Chondrocyte (in vitro differentiated cells): ENCODE measurements around the gene ARMH4. TPM values are rescaled to one million over a fixed set of nuclear protein-coding genes. Genes with fewer than 3 reads are reported as not detected.

ENCODE experiments used
- DNase-seq: peaks from one replicate; pipeline ENCODE4 v3.0.0; 2021; ENCODE audit warnings: mixed read lengths, low spot score
- H3K27ac Mint-ChIP-seq: one replicate; pipeline ENCODE4 v1.8.0; 2021; ENCODE audit warnings: mild to moderate bottlenecking, moderate library complexity, mixed read lengths; ENCODE audit not compliant: unreplicated experiment
- H3K27me3 Mint-ChIP-seq: 2 replicates; pipeline ENCODE4 v1.8.0; 2021; ENCODE audit warnings: low read depth, mixed read lengths
- H3K36me3 Mint-ChIP-seq: 2 replicates; pipeline ENCODE4 v1.8.0; 2021; ENCODE audit warnings: low read depth, mixed read lengths
- H3K4me1 Mint-ChIP-seq: 2 replicates; pipeline ENCODE4 v1.8.0; 2021; ENCODE audit warnings: low read depth, mild to moderate bottlenecking, mixed read lengths
- H3K4me3 Mint-ChIP-seq: one replicate; pipeline ENCODE4 v1.8.0; 2021; ENCODE audit warnings: mild to moderate bottlenecking, moderate library complexity, mixed read lengths; ENCODE audit not compliant: unreplicated experiment
- H3K9me3 Mint-ChIP-seq: 2 replicates; pipeline ENCODE4 v1.8.0; 2021; ENCODE audit warnings: low read depth, mixed read lengths
- CTCF ChIP-seq: fragments of 200-600 bp; sonication (generic); IDR thresholded peaks from 2 replicates; pipeline ENCODE4 v1.5.0; 2021; ENCODE audit warnings: antibody characterized with exemption, mild to moderate bottlenecking, moderate library complexity
- total RNA-seq: library from RNA; stranded (reverse); gene quantifications from 3 replicates; pipeline ENCODE4 v1.2.1, GENCODE V29; 2021

The ARMH4 gene
- total RNA-seq, 1 donor from 2014 or later = 23.3 TPM

GRCh38 chr14:58151133-58152013, 640 bp downstream of the ARMH4 start:
- TF ChIP-seq CTCF = no peak
- no peak for DNase-seq
- Mint-ChIP-seq H3K4me3 (peak overlapping the region; percentile 86), H3K27ac (peak overlapping the region; percentile 79), H3K4me1 (peaks cover 18% of the 10 kb centered on the region), H3K27me3 (peaks cover 4% of the 10 kb centered on the region), H3K9me3 (no peaks in the 10 kb centered on the region), H3K36me3 (no peaks in the 10 kb centered on the region)

GRCh38 chr14:58150243-58150805, 1.7 kb downstream of the ARMH4 start:
- DNase-seq = no peak
- Mint-ChIP-seq H3K9me3 (no peaks in the 10 kb centered on the region), H3K4me3 (no peak overlapping the region), H3K27me3 (peaks cover 4% of the 10 kb centered on the region), H3K27ac (no peak overlapping the region), H3K4me1 (peaks cover 18% of the 10 kb centered on the region), H3K36me3 (no peaks in the 10 kb centered on the region)
- TF ChIP-seq CTCF = no peak

GRCh38 chr14:58149196-58149595, 2.8 kb downstream of the ARMH4 start:
- H3K27me3 Mint-ChIP-seq = peaks cover 4% of the 10 kb centered on the region
- no peaks in the 10 kb centered on the region for H3K36me3 Mint-ChIP-seq
- peaks cover 18% of the 10 kb centered on the region for H3K4me1 Mint-ChIP-seq
- no peak overlapping the region for H3K4me3 Mint-ChIP-seq
- no peak for DNase-seq
- TF ChIP-seq CTCF = no peak
- H3K27ac Mint-ChIP-seq = no peak overlapping the region
- no peaks in the 10 kb centered on the region for H3K9me3 Mint-ChIP-seq

GRCh38 chr14:58146399-58146798, 5.6 kb downstream of the ARMH4 start:
- TF ChIP-seq CTCF = no peak
- Mint-ChIP-seq H3K4me3 (no peak overlapping the region), H3K27ac (no peak overlapping the region), H3K4me1 (peaks cover 9% of the 10 kb centered on the region), H3K27me3 (peaks cover 4% of the 10 kb centered on the region), H3K9me3 (no peaks in the 10 kb centered on the region), H3K36me3 (no peaks in the 10 kb centered on the region)
- no peak for DNase-seq

GRCh38 chr14:58145936-58146335, 6.1 kb downstream of the ARMH4 start:
- Mint-ChIP-seq H3K36me3 (no peaks in the 10 kb centered on the region), H3K27me3 (peaks cover 4% of the 10 kb centered on the region), H3K9me3 (no peaks in the 10 kb centered on the region), H3K4me1 (peaks cover 4% of the 10 kb centered on the region), H3K4me3 (no peak overlapping the region), H3K27ac (no peak overlapping the region)
- TF ChIP-seq CTCF = no peak
- no peak for DNase-seq
